Measurements from ENCODE around the gene PIP4P1. TPM values are rescaled to one million over a fixed set of nuclear protein-coding genes. Genes with fewer than 3 reads are reported as not detected.

Gene PIP4P1
- total RNA-seq, 3 donors from 2014 or later (not counting 1 experiment from before 2014, with no cell fraction given) = 61.5 to 68.2 (median 63.3) TPM

DNA sequence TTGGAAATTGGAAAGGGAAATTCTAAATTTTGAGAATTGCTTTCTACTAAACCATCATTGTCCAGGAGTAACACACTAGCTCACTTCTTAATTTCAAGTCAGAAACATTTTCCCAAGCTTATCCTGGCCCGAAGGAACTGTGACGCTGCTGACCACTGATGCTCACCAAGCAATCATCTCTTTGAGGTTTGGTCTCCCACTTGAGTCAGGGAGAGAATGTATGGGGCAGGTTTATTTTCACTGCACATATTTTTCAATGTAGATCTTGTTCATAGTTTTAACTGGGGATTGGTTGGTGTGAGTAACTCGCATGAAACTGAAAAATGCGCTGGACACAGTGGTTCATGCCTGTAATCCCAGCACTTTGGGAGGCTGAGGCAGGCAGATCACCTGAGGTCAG, 31.3 kb upstream of the PIP4P1 start:
- ATAC-seq (no peak), DNase-seq (no peak)
- Mint-ChIP-seq H3K27me3 (ENCODE audit: low read depth in 2 of 2) (peaks cover 0 to 3% of the 10 kb centered on the region in 2 donors), H3K4me1 (peaks cover 28 to 30% of the 10 kb centered on the region in 2 donors), H3K36me3 (no peaks in the 10 kb centered on the region), H3K4me3 (no peak overlapping the region), H3K27ac (no peak overlapping the region), H3K9me3 (no peaks in the 10 kb centered on the region)
- 98% methylated on average over 4 of the region's 4 CpGs for WGBS (ENCODE audit: insufficient coverage)
- Histone ChIP-seq H3K9me3 (ENCODE audit: control insufficient read depth, insufficient read depth, low read length) (no peaks in the 10 kb centered on the region), H3K27ac (ENCODE audit: low read length) (no peak overlapping the region), H3K4me1 (ENCODE audit: control insufficient read depth, insufficient read depth, low read length) (peaks cover 20% of the 10 kb centered on the region), H3K36me3 (ENCODE audit: control insufficient read depth, insufficient read depth, low read length) (no peaks in the 10 kb centered on the region), H3K27me3 (ENCODE audit: control insufficient read depth, insufficient read depth, low read length) (no peaks in the 10 kb centered on the region), H3K4me3 (ENCODE audit: low read length) (no peak overlapping the region)
- TF ChIP-seq, protein P1, sequence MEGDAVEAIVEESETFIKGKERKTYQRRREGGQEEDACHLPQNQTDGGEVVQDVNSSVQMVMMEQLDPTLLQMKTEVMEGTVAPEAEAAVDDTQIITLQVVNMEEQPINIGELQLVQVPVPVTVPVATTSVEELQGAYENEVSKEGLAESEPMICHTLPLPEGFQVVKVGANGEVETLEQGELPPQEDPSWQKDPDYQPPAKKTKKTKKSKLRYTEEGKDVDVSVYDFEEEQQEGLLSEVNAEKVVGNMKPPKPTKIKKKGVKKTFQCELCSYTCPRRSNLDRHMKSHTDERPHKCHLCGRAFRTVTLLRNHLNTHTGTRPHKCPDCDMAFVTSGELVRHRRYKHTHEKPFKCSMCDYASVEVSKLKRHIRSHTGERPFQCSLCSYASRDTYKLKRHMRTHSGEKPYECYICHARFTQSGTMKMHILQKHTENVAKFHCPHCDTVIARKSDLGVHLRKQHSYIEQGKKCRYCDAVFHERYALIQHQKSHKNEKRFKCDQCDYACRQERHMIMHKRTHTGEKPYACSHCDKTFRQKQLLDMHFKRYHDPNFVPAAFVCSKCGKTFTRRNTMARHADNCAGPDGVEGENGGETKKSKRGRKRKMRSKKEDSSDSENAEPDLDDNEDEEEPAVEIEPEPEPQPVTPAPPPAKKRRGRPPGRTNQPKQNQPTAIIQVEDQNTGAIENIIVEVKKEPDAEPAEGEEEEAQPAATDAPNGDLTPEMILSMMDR (IDR thresholded peaks at IDR 0.05) = no peak
- intact Hi-C loops (cut with micrococcal nuclease) = no loop called here

DNA sequence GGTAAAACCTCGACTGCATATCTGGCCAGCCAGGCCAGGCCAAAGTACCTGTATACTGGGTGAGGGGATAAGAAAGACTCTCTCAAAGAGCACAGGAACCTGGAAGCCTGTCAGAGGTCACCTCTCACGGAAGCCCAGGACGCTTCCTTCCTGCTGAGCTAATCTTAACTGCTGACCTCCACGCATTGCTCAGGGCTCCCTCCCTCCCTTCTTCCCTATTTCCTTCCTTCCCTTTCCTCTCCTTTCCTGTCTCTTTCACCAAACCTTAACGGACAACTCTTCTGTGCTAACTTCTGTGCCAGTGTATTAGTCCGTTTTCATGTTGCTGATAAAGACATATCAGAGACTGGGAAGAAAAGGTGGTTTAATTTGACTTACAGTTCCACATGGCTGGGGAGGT, 29.3 kb upstream of the PIP4P1 start:
- Mint-ChIP-seq H3K9me3 (no peaks in the 10 kb centered on the region), H3K27me3 (ENCODE audit: low read depth in 2 of 2) (peaks cover 0 to 3% of the 10 kb centered on the region in 2 donors), H3K4me3 (no peak overlapping the region), H3K27ac (peak overlapping the region in 1 of 2 donors; percentile 83), H3K4me1 (peaks cover 38 to 40% of the 10 kb centered on the region in 2 donors), H3K36me3 (no peaks in the 10 kb centered on the region)
- DNase-seq (no peak), ATAC-seq (no peak)
- H3K36me3 ChIP-seq (ENCODE audit: control insufficient read depth, insufficient read depth, low read length) = no peaks in the 10 kb centered on the region
- intact Hi-C loops (cut with micrococcal nuclease) = no loop called here
- H3K27me3 ChIP-seq (ENCODE audit: control insufficient read depth, insufficient read depth, low read length) = no peaks in the 10 kb centered on the region
- no peaks in the 10 kb centered on the region for H3K9me3 ChIP-seq (ENCODE audit: control insufficient read depth, insufficient read depth, low read length)
- peaks cover 27% of the 10 kb centered on the region for H3K4me1 ChIP-seq (ENCODE audit: control insufficient read depth, insufficient read depth, low read length)
- H3K27ac ChIP-seq (ENCODE audit: low read length) = no peak overlapping the region
- H3K4me3 ChIP-seq (ENCODE audit: low read length) = no peak overlapping the region
- WGBS (ENCODE audit: insufficient coverage) = 56% methylated on average over 6 of the region's 6 CpGs
- TF ChIP-seq, protein P1 (IDR thresholded peaks at IDR 0.05) = no peak

DNA sequence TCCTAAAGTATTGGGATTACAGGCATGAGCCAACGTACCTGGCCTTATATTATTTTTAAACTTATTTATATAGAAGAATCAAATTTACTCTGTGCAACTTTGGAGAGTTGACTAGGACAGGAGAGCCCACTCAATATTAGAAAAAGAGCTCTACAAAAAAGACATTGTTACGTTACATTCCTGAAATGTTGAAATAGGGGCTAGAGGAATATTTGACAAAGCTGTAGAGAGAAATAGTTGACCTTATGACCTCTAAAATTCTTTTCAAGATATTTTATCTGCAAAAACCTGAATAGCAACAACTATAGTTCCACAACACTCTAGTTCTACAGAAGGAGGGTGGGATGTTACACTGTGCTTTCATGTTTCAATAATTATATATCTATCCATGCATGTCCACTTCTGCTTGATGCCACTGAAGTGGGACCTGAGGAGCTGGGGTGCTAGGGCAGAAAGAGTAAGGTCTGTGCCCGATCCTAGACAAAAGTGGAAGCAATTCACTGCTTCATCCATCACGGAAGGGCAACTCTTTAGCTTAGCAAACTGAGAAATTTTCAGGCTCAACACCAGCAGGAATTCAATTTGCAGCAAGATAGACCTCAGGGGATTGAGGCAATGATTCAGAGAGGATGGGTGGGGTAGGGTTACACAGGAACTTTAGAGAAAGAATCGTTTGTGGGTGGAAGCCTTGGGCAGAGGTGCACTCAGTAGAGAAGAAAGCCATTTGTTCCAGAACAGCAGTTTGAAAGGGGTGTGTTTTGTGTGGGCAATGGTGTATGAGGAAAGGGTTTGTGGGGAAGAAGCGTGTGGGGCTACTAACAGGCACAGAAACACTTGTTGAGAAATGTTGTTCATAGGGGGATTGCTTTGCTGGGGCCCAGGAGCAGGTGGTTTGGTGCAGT, 28.1 kb upstream of the PIP4P1 start:
- peak in 1 of 2 donors; percentile 20 for DNase-seq
- no peaks in the 10 kb centered on the region for H3K27me3 ChIP-seq (ENCODE audit: control insufficient read depth, insufficient read depth, low read length)
- peaks cover 38 to 40% of the 10 kb centered on the region in 2 donors for H3K4me1 Mint-ChIP-seq

More for the DNA sequence above, 28.1 kb upstream of the PIP4P1 start:
- Histone ChIP-seq H3K27ac (ENCODE audit: low read length) (peak overlapping the region; percentile 30), H3K9me3 (ENCODE audit: control insufficient read depth, insufficient read depth, low read length) (no peaks in the 10 kb centered on the region), H3K4me1 (ENCODE audit: control insufficient read depth, insufficient read depth, low read length) (peaks cover 27% of the 10 kb centered on the region), H3K4me3 (ENCODE audit: low read length) (no peak overlapping the region), H3K36me3 (ENCODE audit: control insufficient read depth, insufficient read depth, low read length) (no peaks in the 10 kb centered on the region)
- peak overlapping the region; percentile 12 to 83 for H3K27ac Mint-ChIP-seq
- H3K27me3 Mint-ChIP-seq (ENCODE audit: low read depth in 2 of 2) = no peaks in the 10 kb centered on the region
- TF ChIP-seq, protein P1 (IDR thresholded peaks at IDR 0.05) = no peak
- intact Hi-C loops (cut with micrococcal nuclease) = no loop called here
- WGBS (ENCODE audit: insufficient coverage) = 39% methylated on average over 4 of the region's 6 CpGs
- H3K9me3 Mint-ChIP-seq = no peaks in the 10 kb centered on the region
- peak overlapping the region; percentile 45 for H3K4me3 Mint-ChIP-seq
- H3K36me3 Mint-ChIP-seq = no peaks in the 10 kb centered on the region
- peak in 2 of 3 donors; percentile 28 to 29 for ATAC-seq

All from natural killer cell (primary cell).